ENCODE data around the gene SPOCK1. TPM values are rescaled to one million over a fixed set of nuclear protein-coding genes. Genes with fewer than 3 reads are reported as not detected.

Gene SPOCK1
- total and polyA plus RNA-seq, 2 experiments from 2014 or later, result 268 to 471 TPM

DNA sequence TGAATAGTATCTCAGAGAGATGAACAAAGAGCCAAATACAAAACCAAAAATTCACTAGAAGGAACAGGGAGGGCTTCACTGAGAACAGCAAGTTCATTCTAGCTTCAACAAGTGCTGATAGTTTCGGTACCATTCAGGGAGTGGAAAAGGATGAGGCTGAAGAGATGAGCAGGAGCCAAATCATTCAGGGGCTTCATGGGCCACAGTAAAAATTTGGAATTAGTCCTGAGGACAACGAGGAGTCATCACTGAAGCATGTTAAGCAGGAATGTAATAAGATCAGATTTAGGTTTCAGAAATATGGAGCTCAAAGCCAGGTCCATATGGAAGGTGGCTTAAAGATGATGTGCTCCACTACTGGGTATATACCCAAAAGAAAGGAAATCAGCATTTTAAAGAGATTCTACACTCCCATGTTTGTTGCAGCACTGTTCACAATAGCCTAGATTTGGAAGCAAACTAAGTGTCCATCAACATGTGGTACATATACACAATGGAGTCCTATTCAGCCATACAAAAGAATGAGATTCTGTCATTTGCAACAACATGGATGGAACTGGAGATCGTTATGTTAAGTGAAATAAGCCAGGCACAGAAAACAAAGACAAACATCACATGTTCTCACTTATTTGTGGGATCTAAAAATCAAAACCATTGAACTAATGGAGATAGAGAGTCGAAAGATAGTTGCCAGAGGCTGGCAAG, 36.2 kb downstream of the SPOCK1 start:
- H3K27ac ChIP-seq, result no peak overlapping the region
- H3K9me3 ChIP-seq (ENCODE audit: low read depth), result no peaks in the 10 kb centered on the region
- peaks cover 27% of the 10 kb centered on the region for H3F3A ChIP-seq (ENCODE audit: insufficient read depth)
- H3K4me3 ChIP-seq, result no peak overlapping the region
- H3K36me3 ChIP-seq (ENCODE audit: low read depth), result no peaks in the 10 kb centered on the region
- H3K9me2 ChIP-seq (ENCODE audit: insufficient read depth), result no peaks in the 10 kb centered on the region
- H3K27me3 ChIP-seq (replicated peaks; ENCODE audit: insufficient read depth), result no peaks in the 10 kb centered on the region
- peaks cover 98% of the 10 kb centered on the region for H3K79me2 ChIP-seq (ENCODE audit: insufficient read depth)
- peaks cover 7% of the 10 kb centered on the region for H4K20me1 ChIP-seq (ENCODE audit: insufficient read depth)
- WGBS, 2 experiments (ENCODE audit: low coverage in 1 of 2, low lambda C conversion rate in 2 of 2, missing lambda C conversion rate in 2 of 2), result 36 to 55% methylated on average over 4 of the region's 4 CpGs
- in situ Hi-C loops (cut with MboI), result no loop called here
- peak overlapping the region; percentile 23 for H3K4me2 ChIP-seq (ENCODE audit: unreplicated experiment)
- TF ChIP-seq EZH2 (IDR thresholded peaks at IDR 0.05; ENCODE audit: insufficient read depth, poor library complexity, severe bottlenecking) (no peak), EZH2phosphoT487 (IDR thresholded peaks at IDR 0.05; ENCODE audit: insufficient read depth, low read depth) (no peak)
- H3K9ac ChIP-seq, result no peak overlapping the region
- DNase-seq, result peak; percentile 36
- peaks cover 50% of the 10 kb centered on the region for H3K4me1 ChIP-seq (ENCODE audit: insufficient read depth)
- H2AFZ ChIP-seq, result no peak overlapping the region

- Histone ChIP-seq H3K36me3 (ENCODE audit: low read depth) (no peaks in the 10 kb centered on the region), H3K9me3 (ENCODE audit: low read depth) (no peaks in the 10 kb centered on the region), H3K4me3 (no peak overlapping the region), H3K9me2 (ENCODE audit: insufficient read depth) (no peaks in the 10 kb centered on the region), H3K27ac (no peak overlapping the region), H2AFZ (no peak overlapping the region), H3K4me1 (ENCODE audit: insufficient read depth) (peaks cover 43% of the 10 kb centered on the region), H3K79me2 (ENCODE audit: insufficient read depth) (peaks cover 98% of the 10 kb centered on the region), H3F3A (ENCODE audit: insufficient read depth) (peaks cover 20% of the 10 kb centered on the region), H3K27me3 (replicated peaks; ENCODE audit: insufficient read depth) (no peaks in the 10 kb centered on the region), H4K20me1 (ENCODE audit: insufficient read depth) (peaks cover 7% of the 10 kb centered on the region), H3K4me2 (ENCODE audit: unreplicated experiment) (peak overlapping the region; percentile 23), H3K9ac (no peak overlapping the region)
- in situ Hi-C loops (cut with MboI), result no loop called here
- no peak for DNase-seq
- TF ChIP-seq EZH2phosphoT487 (IDR thresholded peaks at IDR 0.05; ENCODE audit: insufficient read depth, low read depth) (no peak), EZH2 (IDR thresholded peaks at IDR 0.05; ENCODE audit: insufficient read depth, poor library complexity, severe bottlenecking) (no peak)
- WGBS, 2 experiments (ENCODE audit: low coverage in 1 of 2, low lambda C conversion rate in 2 of 2, missing lambda C conversion rate in 2 of 2), result 71 to 73% methylated on average over 5 of the region's 5 CpGs
Observed at GRCh38 chr5:137462265-137462590, 36.9 kb downstream of the SPOCK1 start.

GRCh38 chr5:137461391-137462264, 37.5 kb downstream of the SPOCK1 start:
- Histone ChIP-seq H3K4me2 (ENCODE audit: unreplicated experiment) (peak overlapping the region; percentile 23), H3K27ac (no peak overlapping the region)

DNA sequence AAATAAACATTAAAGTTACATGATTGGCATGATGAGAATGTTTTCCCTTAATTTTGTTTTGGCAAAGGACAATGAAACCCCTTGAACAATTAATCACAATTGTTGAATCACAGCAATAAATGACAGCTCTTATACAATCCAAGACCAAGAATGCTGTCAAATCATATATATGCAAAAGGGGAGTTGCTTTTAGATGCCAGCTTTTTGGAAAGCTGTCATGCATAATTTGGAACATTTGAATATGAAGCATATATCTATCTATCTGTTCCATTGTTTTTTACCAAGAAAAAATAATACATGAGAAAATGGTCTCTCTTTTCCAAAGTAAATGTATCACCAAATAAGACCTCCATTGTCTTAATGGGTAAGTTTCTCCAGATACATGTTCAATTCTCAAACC, 44.5 kb downstream of the SPOCK1 start:
- Histone ChIP-seq H3K79me2 (ENCODE audit: insufficient read depth) (peaks cover 99% of the 10 kb centered on the region), H3K27ac (no peak overlapping the region), H3K9me2 (ENCODE audit: insufficient read depth) (peaks cover 8% of the 10 kb centered on the region), H3K36me3 (ENCODE audit: low read depth) (no peaks in the 10 kb centered on the region), H3K4me3 (no peak overlapping the region), H3K4me2 (ENCODE audit: unreplicated experiment) (no peak overlapping the region), H3K9ac (no peak overlapping the region), H4K20me1 (ENCODE audit: insufficient read depth) (peaks cover 25% of the 10 kb centered on the region), H2AFZ (no peak overlapping the region), H3F3A (ENCODE audit: insufficient read depth) (no peaks in the 10 kb centered on the region; the same call in 1 of the 2 replicates), H3K27me3 (replicated peaks; ENCODE audit: insufficient read depth) (no peaks in the 10 kb centered on the region), H3K9me3 (ENCODE audit: low read depth) (no peaks in the 10 kb centered on the region), H3K4me1 (ENCODE audit: insufficient read depth) (no peaks in the 10 kb centered on the region)
- in situ Hi-C loops (cut with MboI), result no loop called here
- no peak for DNase-seq
- TF ChIP-seq EZH2 (IDR thresholded peaks at IDR 0.05; ENCODE audit: insufficient read depth, poor library complexity, severe bottlenecking) (no peak), EZH2phosphoT487 (IDR thresholded peaks at IDR 0.05; ENCODE audit: insufficient read depth, low read depth) (no peak)

More at GRCh38 chr5:137461391-137462264, 37.5 kb downstream of the SPOCK1 start:
- Histone ChIP-seq H3K36me3 (ENCODE audit: low read depth) (no peaks in the 10 kb centered on the region), H3K27me3 (replicated peaks; ENCODE audit: insufficient read depth) (no peaks in the 10 kb centered on the region), H3K9me3 (ENCODE audit: low read depth) (no peaks in the 10 kb centered on the region), H3K4me3 (no peak overlapping the region), H2AFZ (no peak overlapping the region), H3K4me1 (ENCODE audit: insufficient read depth) (peaks cover 37% of the 10 kb centered on the region), H3K9me2 (ENCODE audit: insufficient read depth) (no peaks in the 10 kb centered on the region; the same call in 1 of the 2 replicates), H4K20me1 (ENCODE audit: insufficient read depth) (peaks cover 7% of the 10 kb centered on the region), H3F3A (ENCODE audit: insufficient read depth) (peaks cover 17% of the 10 kb centered on the region; the same call in 1 of the 2 replicates), H3K79me2 (ENCODE audit: insufficient read depth) (peaks cover 98% of the 10 kb centered on the region), H3K9ac (no peak overlapping the region)
- TF ChIP-seq EZH2phosphoT487 (IDR thresholded peaks at IDR 0.05; ENCODE audit: insufficient read depth, low read depth) (no peak), EZH2 (IDR thresholded peaks at IDR 0.05; ENCODE audit: insufficient read depth, poor library complexity, severe bottlenecking) (no peak)
- DNase-seq, result no peak
- in situ Hi-C loops (cut with MboI), result no loop called here
- 84 to 88% methylated on average over 6 of the region's 6 CpGs for WGBS, 2 experiments (ENCODE audit: low coverage in 1 of 2, low lambda C conversion rate in 2 of 2, missing lambda C conversion rate in 2 of 2)
